AG04449 (cell line): ENCODE data around the gene CYP2A7.
"Not testable (repeated sequence)": the region's sequence is repeated elsewhere in the genome, so short reads cannot be mapped to it uniquely, and the experiment has no call there.

ENCODE experiments used
- CTCF ChIA-PET: fragments of 350-600 bp; formaldehyde crosslinking; extraction: SDS; loops from one replicate; lab custom pipeline; 2021; ENCODE audit warnings: antibody characterized with exemption; lab: Yijun Ruan, JAX
- POLR2A ChIA-PET: fragments of 400-600, 350-600 bp; formaldehyde crosslinking; extraction: SDS; loops from one replicate; lab custom pipeline; 2020; ENCODE audit warnings: antibody characterized with exemption, inconsistent platforms; lab: Yijun Ruan, JAX
- DNase-seq: peaks from one replicate; pipeline ENCODE4 v3.0.0-alpha.2; 2010; ENCODE audit warnings: low read depth, low spot score
- H3K4me3 ChIP-seq: 2 replicates; pipeline ENCODE4 v1.5.1; 2011; ENCODE audit warnings: low read depth, mild to moderate bottlenecking, control low read depth, low read length
- CTCF ChIP-seq: IDR thresholded peaks from one replicate; pipeline ENCODE4 v1.5.1; 2011; ENCODE audit warnings: mild to moderate bottlenecking, moderate library complexity, low read length, control low read depth, inconsistent platforms; ENCODE audit not compliant: insufficient read depth; ENCODE audit errors: missing control alignments

The CYP2A7 gene

GRCh38 chr19:40906512-40906911 lies 24.5 kb upstream of the CYP2A7 start:
- DNase-seq = no peak
- no peak for TF ChIP-seq CTCF
- ChIA-PET POLR2A (no interaction called here), CTCF (no interaction called here)
- H3K4me3 ChIP-seq = no peak overlapping the region

- H3K4me3 ChIP-seq, DNase-seq, POLR2A ChIA-PET, CTCF ChIA-PET: not testable (repeated sequence)
Observed at GRCh38 chr19:40904673-40905156, 22.7 kb upstream of the CYP2A7 start.

- CTCF ChIA-PET, DNase-seq, POLR2A ChIA-PET, H3K4me3 ChIP-seq: not testable (repeated sequence)
Observed at GRCh38 chr19:40901975-40902750, 20.1 kb upstream of the CYP2A7 start.

GRCh38 chr19:40900521-40900920 lies 18.5 kb upstream of the CYP2A7 start:
- H3K4me3 ChIP-seq, CTCF ChIA-PET, POLR2A ChIA-PET, DNase-seq: not testable (repeated sequence)

DNA sequence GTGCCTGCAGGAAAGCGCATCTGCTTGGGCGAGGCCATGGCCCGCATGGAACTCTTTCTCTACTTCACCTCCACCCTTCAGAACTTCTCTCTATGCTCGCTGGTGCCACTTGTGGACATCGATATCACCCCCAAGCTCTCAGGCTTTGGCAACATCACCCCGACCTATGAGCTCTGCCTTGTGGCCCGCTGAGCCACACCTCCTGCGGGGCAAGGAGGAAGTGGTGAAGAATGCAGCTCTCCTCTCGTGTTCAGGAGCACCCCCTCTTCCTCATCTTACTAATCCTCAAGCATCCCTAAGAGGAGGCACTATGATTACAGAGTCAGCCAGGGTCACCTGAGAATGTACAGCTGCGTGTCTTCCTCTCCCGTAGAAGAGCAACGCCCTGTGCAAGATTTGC lies 17.9 kb upstream of the CYP2A7 start:
- H3K4me3 ChIP-seq, POLR2A ChIA-PET, DNase-seq, CTCF ChIA-PET: not testable (repeated sequence)

GRCh38 chr19:40896843-40897789 lies 15.1 kb upstream of the CYP2A7 start:
- POLR2A ChIA-PET, CTCF ChIA-PET, DNase-seq, H3K4me3 ChIP-seq: not testable (repeated sequence)

DNA sequence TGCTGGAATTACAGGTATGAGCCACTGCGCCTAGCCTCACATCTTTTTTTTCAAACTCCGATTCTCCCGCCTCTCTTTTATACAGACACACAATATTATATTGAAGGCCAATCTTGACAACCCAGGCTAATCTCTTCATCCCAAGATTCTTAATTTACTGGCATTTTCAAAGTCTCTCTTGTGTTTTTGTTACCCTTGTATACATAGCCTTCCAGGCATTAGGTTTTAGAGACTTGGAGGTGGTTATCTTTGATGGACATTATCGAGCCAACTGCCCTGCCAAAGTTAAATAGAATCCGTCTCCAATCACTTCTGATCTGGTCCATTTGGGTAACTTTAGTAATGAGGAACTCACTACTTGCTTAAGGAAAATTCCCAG lies 14.4 kb upstream of the CYP2A7 start:
- no peak for TF ChIP-seq CTCF
- no peak for DNase-seq
- no peak overlapping the region for H3K4me3 ChIP-seq
- CTCF ChIA-PET = no interaction called here
- POLR2A ChIA-PET = no interaction called here

- DNase-seq = no peak
- ChIA-PET POLR2A (no interaction called here), CTCF (no interaction called here)
- H3K4me3 ChIP-seq = no peak overlapping the region
- no peak for TF ChIP-seq CTCF
Observed at GRCh38 chr19:40893112-40893511, 11.1 kb upstream of the CYP2A7 start.

DNA sequence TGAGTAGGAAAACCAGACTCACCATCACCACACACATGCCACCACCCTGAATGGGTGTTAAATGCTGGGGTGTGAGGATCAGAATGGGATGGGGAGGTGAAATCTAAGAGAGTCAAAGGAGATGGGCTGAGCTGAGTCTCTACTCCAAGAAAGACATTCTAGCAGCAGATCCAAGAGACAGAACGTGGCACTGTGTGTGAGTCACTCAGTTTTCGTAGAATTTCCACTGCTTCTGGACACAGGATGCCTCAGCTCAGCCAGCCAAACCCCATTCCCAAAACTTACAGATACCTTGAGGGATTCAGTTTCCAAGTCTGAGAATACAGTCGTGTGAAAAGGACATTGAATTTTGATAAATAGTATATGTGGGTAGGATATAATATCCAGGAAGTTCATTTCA lies 7.3 kb upstream of the CYP2A7 start:
- POLR2A ChIA-PET = no interaction called here
- CTCF ChIA-PET = no interaction called here

More for the DNA sequence above, 7.3 kb upstream of the CYP2A7 start:
- no peak for TF ChIP-seq CTCF
- no peak for DNase-seq
- no peak overlapping the region for H3K4me3 ChIP-seq
